ENCODE data around the gene ZNF302. TPM values are rescaled to one million over a fixed set of nuclear protein-coding genes. Genes with fewer than 3 reads are reported as not detected.

Gene ZNF302
- total RNA-seq, 1 experiment from 2014 or later, result not detected

DNA sequence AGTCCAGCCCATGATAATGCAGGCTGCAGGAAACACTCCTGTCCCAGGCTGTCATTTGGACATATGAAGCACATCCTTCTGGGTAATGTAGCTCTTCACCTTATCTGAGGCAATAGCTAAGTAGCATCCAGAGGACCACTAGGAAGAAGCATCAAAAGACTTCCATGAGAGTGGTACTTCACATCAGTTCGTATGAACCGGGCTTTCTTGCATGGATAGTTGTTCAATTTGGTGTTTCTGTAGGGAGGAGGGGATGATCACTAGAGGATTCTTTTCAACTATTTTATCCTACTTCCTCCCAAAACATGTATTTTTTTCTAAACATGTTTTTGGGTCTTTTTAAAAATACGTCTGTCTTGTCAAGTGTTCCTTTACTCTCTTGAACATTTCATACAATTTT, 12.9 kb downstream of the ZNF302 start:
- Histone ChIP-seq H3K27me3 (ENCODE audit: low read length) (0 out of 2 replicates have a peak, but pooled peaks cover 2% of the 10 kb centered on the region), H3K4me1 (ENCODE audit: low read length) (no peaks in the 10 kb centered on the region), H3K9me3 (ENCODE audit: low read length) (no peaks in the 10 kb centered on the region), H3K36me3 (ENCODE audit: insufficient read depth, low read length) (no peaks in the 10 kb centered on the region), H3K9me2 (replicated peaks; ENCODE audit: insufficient read depth, low read length) (no peaks in the 10 kb centered on the region), H3K79me2 (ENCODE audit: low read length) (no peaks in the 10 kb centered on the region), H3K4me3 (ENCODE audit: low read length) (no peak overlapping the region), H3K9ac (ENCODE audit: low read length) (no peak overlapping the region), H3K27ac (ENCODE audit: low read length) (no peak overlapping the region), H3K4me2 (ENCODE audit: low read depth, low read length, poor library complexity, severe bottlenecking) (no peak overlapping the region), H4K20me1 (ENCODE audit: insufficient read depth, low read depth, low read length) (no peaks in the 10 kb centered on the region), H2AFZ (ENCODE audit: low read length) (no peak overlapping the region)
- no peak for DNase-seq

DNA sequence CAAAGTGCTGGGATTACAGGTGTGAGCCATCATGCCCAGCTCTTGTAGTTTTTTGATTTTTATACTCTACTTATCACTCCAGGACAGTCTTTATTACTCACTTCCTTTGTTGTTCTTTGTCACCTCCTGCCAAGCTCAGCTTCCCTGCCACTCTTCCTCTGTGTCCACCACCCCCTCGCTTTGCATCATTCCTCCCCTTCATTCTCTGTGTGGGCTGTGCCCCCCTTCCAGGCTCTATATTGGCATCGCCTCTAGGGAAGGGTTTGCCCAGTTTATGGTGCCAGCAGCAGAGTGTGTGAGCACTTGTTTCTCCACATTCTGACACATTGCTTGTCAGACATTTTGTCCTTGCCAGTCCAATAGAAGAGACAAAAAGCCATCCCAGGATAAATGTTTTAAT, 15.1 kb downstream of the ZNF302 start:
- Histone ChIP-seq H3K9ac (ENCODE audit: low read length) (no peak overlapping the region), H3K4me3 (ENCODE audit: low read length) (no peak overlapping the region), H3K27me3 (ENCODE audit: low read length) (no peaks in the 10 kb centered on the region), H3K4me1 (ENCODE audit: low read length) (no peaks in the 10 kb centered on the region), H4K20me1 (ENCODE audit: insufficient read depth, low read depth, low read length) (no peaks in the 10 kb centered on the region), H2AFZ (ENCODE audit: low read length) (no peak overlapping the region), H3K9me2 (replicated peaks; ENCODE audit: insufficient read depth, low read length) (no peaks in the 10 kb centered on the region), H3K4me2 (ENCODE audit: low read depth, low read length, poor library complexity, severe bottlenecking) (no peak overlapping the region), H3K9me3 (ENCODE audit: low read length) (no peaks in the 10 kb centered on the region), H3K79me2 (ENCODE audit: low read length) (no peaks in the 10 kb centered on the region), H3K36me3 (ENCODE audit: insufficient read depth, low read length) (no peaks in the 10 kb centered on the region), H3K27ac (ENCODE audit: low read length) (no peak overlapping the region)
- DNase-seq, result no peak

DNA sequence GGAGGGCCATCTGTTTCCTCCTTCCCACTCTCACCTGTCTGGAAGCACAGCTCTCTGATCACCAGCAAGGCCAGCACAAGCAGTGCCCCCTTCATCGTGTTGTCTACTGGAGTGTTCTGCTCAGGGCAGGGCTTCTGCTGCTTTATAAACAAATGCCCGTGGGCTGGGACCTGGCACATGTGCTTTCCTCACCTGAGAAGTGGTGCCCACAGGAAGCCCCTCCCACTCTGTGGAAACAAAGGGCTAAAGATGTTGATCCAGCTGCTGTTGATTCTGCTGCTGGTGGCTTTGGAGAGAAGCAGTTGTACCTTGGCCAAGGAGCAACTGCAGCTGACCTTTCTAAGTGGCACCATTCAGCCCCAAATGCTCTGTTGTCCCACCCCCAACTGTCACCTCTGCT, 30.2 kb downstream of the ZNF302 start:
- Histone ChIP-seq H3K4me2 (ENCODE audit: low read depth, low read length, poor library complexity, severe bottlenecking) (no peak overlapping the region), H3K79me2 (ENCODE audit: low read length) (no peaks in the 10 kb centered on the region), H3K9me3 (ENCODE audit: low read length) (no peaks in the 10 kb centered on the region), H2AFZ (ENCODE audit: low read length) (no peak overlapping the region), H3K27me3 (ENCODE audit: low read length) (no peaks in the 10 kb centered on the region), H3K36me3 (ENCODE audit: insufficient read depth, low read length) (no peaks in the 10 kb centered on the region), H3K4me3 (ENCODE audit: low read length) (no peak overlapping the region), H3K4me1 (ENCODE audit: low read length) (peaks cover 4% of the 10 kb centered on the region; the same call in 1 of the 2 replicates), H3K9ac (ENCODE audit: low read length) (no peak overlapping the region), H4K20me1 (ENCODE audit: insufficient read depth, low read depth, low read length) (no peaks in the 10 kb centered on the region), H3K27ac (ENCODE audit: low read length) (no peak overlapping the region), H3K9me2 (replicated peaks; ENCODE audit: insufficient read depth, low read length) (no peaks in the 10 kb centered on the region)
- DNase-seq, result no peak

DNA sequence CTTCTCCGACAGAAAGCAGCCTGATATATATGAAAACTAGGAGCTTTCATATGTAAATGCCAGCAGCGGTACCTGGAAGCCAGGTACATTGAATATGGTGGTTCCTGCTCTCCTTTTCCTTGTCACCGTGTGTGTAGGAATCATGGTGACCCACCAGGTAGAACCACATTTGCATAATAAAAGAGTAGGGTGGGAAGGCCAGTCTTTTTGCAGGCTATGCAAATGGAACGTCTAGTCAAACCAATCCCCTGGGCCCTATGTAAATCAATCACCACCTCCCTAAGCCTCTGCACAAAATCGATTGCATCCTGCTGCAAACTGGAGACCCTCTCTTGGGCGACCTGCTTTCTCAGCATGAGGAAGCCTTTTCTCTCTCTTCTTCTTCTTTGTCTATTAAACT, 34.4 kb downstream of the ZNF302 start:
- Histone ChIP-seq H3K9me3 (ENCODE audit: low read length) (peaks cover 16% of the 10 kb centered on the region), H3K36me3 (ENCODE audit: insufficient read depth, low read length) (no peaks in the 10 kb centered on the region), H3K27ac (ENCODE audit: low read length) (no peak overlapping the region), H3K4me3 (ENCODE audit: low read length) (no peak overlapping the region), H3K9me2 (replicated peaks; ENCODE audit: insufficient read depth, low read length) (no peaks in the 10 kb centered on the region), H3K9ac (ENCODE audit: low read length) (no peak overlapping the region), H3K4me1 (ENCODE audit: low read length) (peaks cover 4% of the 10 kb centered on the region; the same call in 1 of the 2 replicates), H3K79me2 (ENCODE audit: low read length) (no peaks in the 10 kb centered on the region), H3K27me3 (ENCODE audit: low read length) (no peaks in the 10 kb centered on the region), H4K20me1 (ENCODE audit: insufficient read depth, low read depth, low read length) (no peaks in the 10 kb centered on the region), H3K4me2 (ENCODE audit: low read depth, low read length, poor library complexity, severe bottlenecking) (no peak overlapping the region), H2AFZ (ENCODE audit: low read length) (no peak overlapping the region)
- no peak for DNase-seq

DNA sequence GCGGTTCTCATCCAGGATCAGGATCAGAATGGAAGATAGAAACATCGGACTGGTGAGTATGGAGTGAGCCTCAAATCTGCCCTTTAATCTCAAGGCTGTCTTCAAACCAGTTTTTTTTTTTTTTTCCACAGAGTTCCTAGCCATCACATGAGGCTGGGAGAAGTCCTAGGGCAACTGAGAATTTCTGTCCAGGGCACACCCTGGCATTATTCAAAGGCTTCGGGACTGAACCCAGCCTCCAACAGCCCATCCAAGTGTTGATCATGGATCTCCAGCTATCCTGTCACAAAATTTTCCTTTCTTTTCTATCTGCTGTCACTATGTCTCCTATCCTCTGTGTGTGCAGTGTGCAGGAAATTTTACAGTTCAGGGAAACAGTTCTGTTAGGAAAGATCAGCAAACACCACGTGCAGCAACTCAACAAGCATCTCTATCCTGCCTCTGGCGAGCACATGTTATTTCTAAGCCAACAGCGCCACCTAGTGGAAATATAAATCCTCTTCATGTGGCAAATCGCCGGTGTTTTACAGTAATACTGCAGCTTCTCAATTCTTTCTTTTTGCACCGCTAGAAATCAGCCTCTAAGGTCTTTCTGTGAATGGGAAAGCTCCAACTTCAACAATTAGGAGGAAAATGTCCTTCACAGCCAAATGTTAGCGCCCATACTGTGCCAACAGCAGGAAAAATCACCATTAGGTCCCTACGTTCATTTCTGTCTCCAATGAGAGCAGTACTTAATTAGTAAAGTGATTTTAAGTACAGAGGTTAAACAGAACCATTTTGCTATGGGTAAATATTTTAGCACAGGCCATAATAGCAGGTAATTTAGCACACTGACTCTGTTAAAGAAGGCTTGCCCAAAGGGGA, 35.1 kb downstream of the ZNF302 start:
- H3K9me3 ChIP-seq (ENCODE audit: low read length), result peaks cover 16% of the 10 kb centered on the region
- H2AFZ ChIP-seq (ENCODE audit: low read length), result no peak overlapping the region
- peak; percentile 92 for DNase-seq
- H3K4me2 ChIP-seq (ENCODE audit: low read depth, low read length, poor library complexity, severe bottlenecking), result no peak overlapping the region
- no peaks in the 10 kb centered on the region for H3K27me3 ChIP-seq (ENCODE audit: low read length)
- H3K9ac ChIP-seq (ENCODE audit: low read length), result no peak overlapping the region
- no peak overlapping the region for H3K27ac ChIP-seq (ENCODE audit: low read length)
- no peaks in the 10 kb centered on the region for H4K20me1 ChIP-seq (ENCODE audit: insufficient read depth, low read depth, low read length)
- peaks cover 4% of the 10 kb centered on the region; the same call in 1 of the 2 replicates for H3K4me1 ChIP-seq (ENCODE audit: low read length)
- H3K79me2 ChIP-seq (ENCODE audit: low read length), result no peaks in the 10 kb centered on the region
- H3K36me3 ChIP-seq (ENCODE audit: insufficient read depth, low read length), result no peaks in the 10 kb centered on the region
- H3K4me3 ChIP-seq (ENCODE audit: low read length), result no peak overlapping the region
- no peaks in the 10 kb centered on the region for H3K9me2 ChIP-seq (replicated peaks; ENCODE audit: insufficient read depth, low read length)

DNA sequence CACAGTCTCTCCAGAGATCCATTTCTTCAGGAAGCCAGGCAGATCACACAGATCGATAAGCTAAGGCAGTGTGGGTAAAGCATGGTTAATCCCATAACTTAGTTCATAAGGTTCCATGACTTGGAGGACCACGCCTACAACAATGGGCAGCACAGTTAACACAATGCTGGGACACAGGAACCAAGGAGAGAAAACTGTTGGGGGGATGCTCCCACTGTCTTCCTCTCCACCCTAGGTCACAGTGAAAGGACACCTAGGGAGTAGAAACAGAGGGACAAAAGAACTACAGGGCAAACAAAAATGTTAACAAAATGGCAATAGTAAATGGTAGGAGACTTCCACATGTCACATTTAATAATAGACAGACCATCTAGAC, 35.8 kb downstream of the ZNF302 start:
- no peak overlapping the region for H3K4me3 ChIP-seq (ENCODE audit: low read length)
- no peak overlapping the region for H3K4me2 ChIP-seq (ENCODE audit: low read depth, low read length, poor library complexity, severe bottlenecking)
- no peaks in the 10 kb centered on the region for H3K36me3 ChIP-seq (ENCODE audit: insufficient read depth, low read length)
- peaks cover 16% of the 10 kb centered on the region for H3K9me3 ChIP-seq (ENCODE audit: low read length)
- no peaks in the 10 kb centered on the region for H3K79me2 ChIP-seq (ENCODE audit: low read length)
- no peaks in the 10 kb centered on the region for H4K20me1 ChIP-seq (ENCODE audit: insufficient read depth, low read depth, low read length)
- H3K27me3 ChIP-seq (ENCODE audit: low read length), result no peaks in the 10 kb centered on the region
- DNase-seq, result peak; percentile 45
- no peak overlapping the region for H3K9ac ChIP-seq (ENCODE audit: low read length)
- H3K9me2 ChIP-seq (replicated peaks; ENCODE audit: insufficient read depth, low read length), result no peaks in the 10 kb centered on the region
- H3K4me1 ChIP-seq (ENCODE audit: low read length), result peaks cover 4% of the 10 kb centered on the region; the same call in 1 of the 2 replicates
- H2AFZ ChIP-seq (ENCODE audit: low read length), result no peak overlapping the region
- H3K27ac ChIP-seq (ENCODE audit: low read length), result no peak overlapping the region

DNA sequence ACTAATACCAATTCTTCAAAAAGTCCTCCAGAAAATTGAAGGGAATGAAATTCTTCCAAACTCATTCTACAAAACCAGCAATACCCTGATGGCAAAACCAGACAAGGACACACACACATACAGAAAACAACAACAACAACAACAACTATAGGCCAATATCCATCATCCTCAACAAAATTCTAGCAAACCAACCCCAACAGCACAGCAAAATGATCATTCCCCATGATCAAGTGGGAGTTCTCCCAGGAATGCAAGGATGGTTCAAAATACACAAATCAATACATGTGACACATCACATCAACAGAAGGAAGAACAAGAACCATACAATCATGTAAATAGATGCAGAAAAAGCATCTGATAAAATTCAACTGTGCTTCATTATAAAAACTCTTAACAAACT, 37.9 kb downstream of the ZNF302 start:
- H3K9me2 ChIP-seq (replicated peaks; ENCODE audit: insufficient read depth, low read length), result no peaks in the 10 kb centered on the region
- DNase-seq, result no peak
- peaks cover 16% of the 10 kb centered on the region for H3K9me3 ChIP-seq (ENCODE audit: low read length)
- no peak overlapping the region for H3K4me2 ChIP-seq (ENCODE audit: low read depth, low read length, poor library complexity, severe bottlenecking)
- H3K4me1 ChIP-seq (ENCODE audit: low read length), result peaks cover 4% of the 10 kb centered on the region; the same call in 1 of the 2 replicates
- H3K4me3 ChIP-seq (ENCODE audit: low read length), result no peak overlapping the region
- no peaks in the 10 kb centered on the region for H3K36me3 ChIP-seq (ENCODE audit: insufficient read depth, low read length)
- H4K20me1 ChIP-seq (ENCODE audit: insufficient read depth, low read depth, low read length), result no peaks in the 10 kb centered on the region
- H3K9ac ChIP-seq (ENCODE audit: low read length), result no peak overlapping the region
- H3K27ac ChIP-seq (ENCODE audit: low read length), result no peak overlapping the region
- H3K79me2 ChIP-seq (ENCODE audit: low read length), result no peaks in the 10 kb centered on the region
- H2AFZ ChIP-seq (ENCODE audit: low read length), result no peak overlapping the region
- no peaks in the 10 kb centered on the region for H3K27me3 ChIP-seq (ENCODE audit: low read length)

DNA sequence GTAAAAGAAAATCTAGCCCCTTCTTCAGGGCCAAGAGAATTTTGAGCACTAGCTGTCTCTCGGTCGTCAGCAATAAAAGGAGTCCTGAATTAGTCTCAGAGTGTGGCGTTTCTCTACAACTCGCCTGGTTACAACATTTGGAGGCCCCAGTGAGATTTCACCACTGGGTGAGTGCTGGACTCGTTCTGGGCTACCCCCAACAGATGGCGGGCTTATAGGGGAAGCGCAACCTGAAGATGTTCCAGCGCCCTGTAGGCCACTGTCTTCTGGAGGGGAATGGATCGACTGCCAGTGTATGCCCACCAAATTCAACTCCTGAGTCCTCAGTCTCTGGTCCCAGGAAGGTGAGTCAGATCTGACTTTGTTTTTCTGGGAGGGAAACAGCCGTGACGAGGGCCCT, 44.9 kb downstream of the ZNF302 start:
- no peaks in the 10 kb centered on the region for H3K79me2 ChIP-seq (ENCODE audit: low read length)
- H3K9me2 ChIP-seq (replicated peaks; ENCODE audit: insufficient read depth, low read length), result no peaks in the 10 kb centered on the region
- no peak overlapping the region for H2AFZ ChIP-seq (ENCODE audit: low read length)
- no peak overlapping the region for H3K9ac ChIP-seq (ENCODE audit: low read length)
- no peak overlapping the region for H3K27ac ChIP-seq (ENCODE audit: low read length)
- H3K4me3 ChIP-seq (ENCODE audit: low read length), result no peak overlapping the region
- H3K4me1 ChIP-seq (ENCODE audit: low read length), result no peaks in the 10 kb centered on the region
- no peak overlapping the region for H3K4me2 ChIP-seq (ENCODE audit: low read depth, low read length, poor library complexity, severe bottlenecking)
- H4K20me1 ChIP-seq (ENCODE audit: insufficient read depth, low read depth, low read length), result no peaks in the 10 kb centered on the region
- H3K27me3 ChIP-seq (ENCODE audit: low read length), result no peaks in the 10 kb centered on the region
- no peaks in the 10 kb centered on the region for H3K36me3 ChIP-seq (ENCODE audit: insufficient read depth, low read length)
- DNase-seq, result no peak
- H3K9me3 ChIP-seq (ENCODE audit: low read length), result no peaks in the 10 kb centered on the region

All from Karpas-422 (cell line).